HG02852 (cell line): Measurements from ENCODE around the gene SGCE.
A peak's percentile ranks its signal among the peaks of the same experiment; 100 is the strongest.

Source experiments
- ATAC-seq: cut with Tn5 transposase; IDR thresholded peaks from one replicate; pipeline ENCODE4 v1.9.1; 2021; ENCODE audit warnings: mild to moderate bottlenecking, moderate library complexity; ENCODE audit not compliant: unreplicated experiment

The SGCE gene

GRCh38 chr7:94630855-94631254 lies 25.1 kb downstream of the SGCE start:
- no peak for ATAC-seq

- ATAC-seq = no peak
Observed at GRCh38 chr7:94623820-94624219, 32.1 kb downstream of the SGCE start.

- peak; percentile 7 for ATAC-seq
Observed at GRCh38 chr7:94621120-94621519, 34.8 kb downstream of the SGCE start.

GRCh38 chr7:94620703-94621118 lies 35.2 kb downstream of the SGCE start:
- peak; percentile 97 for ATAC-seq

GRCh38 chr7:94618126-94618525 lies 37.8 kb downstream of the SGCE start:
- no peak for ATAC-seq

GRCh38 chr7:94616855-94617254 lies 39.1 kb downstream of the SGCE start:
- no peak for ATAC-seq

- no peak for ATAC-seq
Observed at GRCh38 chr7:94615666-94616065, 40.3 kb downstream of the SGCE start.

- no peak for ATAC-seq
Observed at GRCh38 chr7:94612661-94613060, 43.3 kb downstream of the SGCE start.

- no peak for ATAC-seq
Observed at GRCh38 chr7:94612253-94612652, 43.7 kb downstream of the SGCE start.

- no peak for ATAC-seq
Observed at GRCh38 chr7:94609561-94609960, 46.4 kb downstream of the SGCE start.

GRCh38 chr7:94605031-94605430 lies 50.9 kb downstream of the SGCE start:
- peak; percentile 84 for ATAC-seq

- no peak for ATAC-seq
Observed at GRCh38 chr7:94602181-94602580, 53.8 kb downstream of the SGCE start.

- ATAC-seq = no peak
Observed at GRCh38 chr7:94600267-94600666, 55.7 kb downstream of the SGCE start.

GRCh38 chr7:94595717-94596116 lies 60.2 kb downstream of the SGCE start:
- ATAC-seq = no peak

GRCh38 chr7:94594882-94595281 lies 61.1 kb downstream of the SGCE start:
- no peak for ATAC-seq

GRCh38 chr7:94591176-94591575 lies 64.8 kb downstream of the SGCE start:
- ATAC-seq = peak; percentile 72

- ATAC-seq = peak; percentile 54
Observed at GRCh38 chr7:94590526-94591162, 65.3 kb downstream of the SGCE start.

GRCh38 chr7:94588075-94588474 lies 67.9 kb downstream of the SGCE start:
- ATAC-seq = no peak

GRCh38 chr7:94584113-94584512 lies 71.8 kb downstream of the SGCE start:
- no peak for ATAC-seq

- ATAC-seq = no peak
Observed at GRCh38 chr7:94580601-94581000, 75.3 kb downstream of the SGCE start.

GRCh38 chr7:94579470-94579869 lies 76.5 kb downstream of the SGCE start:
- ATAC-seq = no peak

- no peak for ATAC-seq
Observed at GRCh38 chr7:94578614-94579013, 77.3 kb downstream of the SGCE start.

- ATAC-seq = no peak
Observed at GRCh38 chr7:94577357-94577756, 78.6 kb downstream of the SGCE start.
